PC-9 (cell line): ENCODE measurements around the gene RPL37.

ENCODE experiments used
- EZH2 ChIP-seq: fragments of 200-600 bp; sonication (generic); IDR thresholded peaks from 2 replicates; pipeline ENCODE4 v1.8.0; 2017; ENCODE audit warnings: antibody characterized with exemption, low read depth
- TF ChIP-seq, protein P1 (sequence below): fragments of 200-600 bp; sonication (generic); conservative IDR thresholded peaks from 2 replicates; pipeline ENCODE4 v1.6.1; 2017; ENCODE audit warnings: mixed run types, antibody characterized with exemption, mild to moderate bottlenecking, moderate library complexity

DNA sequence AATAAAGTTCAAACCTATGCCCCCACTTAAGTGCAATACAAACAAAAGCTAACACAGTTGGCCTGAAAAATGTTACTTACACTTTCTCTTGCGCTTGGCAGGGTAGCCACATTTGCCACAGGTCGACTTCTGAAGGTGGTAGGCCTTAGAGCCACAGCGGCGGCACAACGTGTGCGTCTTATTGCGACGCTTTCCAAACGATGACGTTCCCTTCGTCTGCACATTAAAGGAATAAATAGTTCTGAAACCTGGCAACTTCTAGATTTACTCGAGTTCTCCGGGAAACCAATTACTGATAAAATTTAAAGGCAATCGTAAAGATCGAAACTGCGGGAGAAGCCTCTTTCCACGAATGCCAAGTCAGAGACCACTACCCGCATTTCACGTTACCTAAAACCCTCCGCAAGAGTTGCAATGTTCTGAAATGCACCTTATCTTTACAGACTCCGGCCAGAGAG, 602 bp downstream of the RPL37 start:
- TF ChIP-seq EZH2, result no peak
- TF ChIP-seq, protein P1, sequence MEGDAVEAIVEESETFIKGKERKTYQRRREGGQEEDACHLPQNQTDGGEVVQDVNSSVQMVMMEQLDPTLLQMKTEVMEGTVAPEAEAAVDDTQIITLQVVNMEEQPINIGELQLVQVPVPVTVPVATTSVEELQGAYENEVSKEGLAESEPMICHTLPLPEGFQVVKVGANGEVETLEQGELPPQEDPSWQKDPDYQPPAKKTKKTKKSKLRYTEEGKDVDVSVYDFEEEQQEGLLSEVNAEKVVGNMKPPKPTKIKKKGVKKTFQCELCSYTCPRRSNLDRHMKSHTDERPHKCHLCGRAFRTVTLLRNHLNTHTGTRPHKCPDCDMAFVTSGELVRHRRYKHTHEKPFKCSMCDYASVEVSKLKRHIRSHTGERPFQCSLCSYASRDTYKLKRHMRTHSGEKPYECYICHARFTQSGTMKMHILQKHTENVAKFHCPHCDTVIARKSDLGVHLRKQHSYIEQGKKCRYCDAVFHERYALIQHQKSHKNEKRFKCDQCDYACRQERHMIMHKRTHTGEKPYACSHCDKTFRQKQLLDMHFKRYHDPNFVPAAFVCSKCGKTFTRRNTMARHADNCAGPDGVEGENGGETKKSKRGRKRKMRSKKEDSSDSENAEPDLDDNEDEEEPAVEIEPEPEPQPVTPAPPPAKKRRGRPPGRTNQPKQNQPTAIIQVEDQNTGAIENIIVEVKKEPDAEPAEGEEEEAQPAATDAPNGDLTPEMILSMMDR, result no peak
